IMR-90 (cell line): Measurements from ENCODE around the gene SDK1. TPM values are rescaled to one million over a fixed set of nuclear protein-coding genes. Genes with fewer than 3 reads are reported as not detected.

Experiments used
- ATAC-seq: fragments of 200-7000 bp; cut with Tn5 transposase; 2 replicates; pipeline ENCODE4 v1.9.1; 2020; ENCODE audit warnings: low read depth, mild to moderate bottlenecking, moderate library complexity
- BruUV-seq: library from RNA; stranded (reverse); fragments of 400-500 nt; replicated peaks from 2 replicates; lab custom pipeline; 2021; lab: Mats Ljungman, UMichigan
- CTCF ChIA-PET: fragments of 300-600 bp; formaldehyde crosslinking; extraction: SDS; loops from one replicate; lab custom pipeline; 2021; ENCODE audit warnings: antibody characterized with exemption; lab: Yijun Ruan, JAX
- POLR2A ChIA-PET: fragments of 300-600 bp; sonication (Branson Sonifier 250); formaldehyde crosslinking; loops from one replicate; lab custom pipeline; 2022; ENCODE audit warnings: antibody characterized with exemption; ENCODE audit not compliant: unreplicated experiment; lab: Charles Lee
- DNase-seq: peaks from one replicate; pipeline ENCODE4 v3.0.0; 2013
- H2AFZ ChIP-seq: replicated peaks from 2 replicates; pipeline ENCODE3; 2013; ENCODE audit warnings: low read length, mild to moderate bottlenecking; ENCODE audit not compliant: poor library complexity
- H2AK5ac ChIP-seq: 2 replicates; pipeline ENCODE4 v1.6.1; 2013; ENCODE audit warnings: low read depth, low read length, inconsistent platforms
- H2AK9ac ChIP-seq: replicated peaks from 2 replicates; pipeline ENCODE3; 2013; ENCODE audit warnings: mild to moderate bottlenecking, low read depth, low read length, moderate library complexity; ENCODE audit not compliant: poor library complexity
- H2BK120ac ChIP-seq: 2 replicates; pipeline ENCODE4 v1.6.1; 2013; ENCODE audit warnings: low read depth, low read length, inconsistent platforms
- H2BK15ac ChIP-seq: 3 replicates; pipeline ENCODE4 v1.6.1; 2013; ENCODE audit warnings: low read depth, low read length, inconsistent platforms
- H2BK20ac ChIP-seq: 2 replicates; pipeline ENCODE4 v1.6.1; 2013; ENCODE audit warnings: low read depth, mild to moderate bottlenecking, inconsistent platforms, low read length, moderate library complexity
- H2BK5ac ChIP-seq: 2 replicates; pipeline ENCODE4 v1.6.1; 2013; ENCODE audit warnings: mild to moderate bottlenecking, low read depth, low read length, inconsistent platforms; ENCODE audit not compliant: poor library complexity, severe bottlenecking
- H3K14ac ChIP-seq: replicated peaks from 2 replicates; pipeline ENCODE4 v1.6.1; 2013; ENCODE audit warnings: low read depth, low read length, inconsistent platforms
- H3K18ac ChIP-seq: 2 replicates; pipeline ENCODE4 v1.6.1; 2013; ENCODE audit warnings: low read depth, low read length, control low read depth
- H3K23ac ChIP-seq: 2 replicates; pipeline ENCODE4 v1.6.1; 2013; ENCODE audit warnings: low read depth, low read length, inconsistent platforms
- H3K27ac ChIP-seq: 2 replicates; pipeline ENCODE4 v1.5.1; 2013; ENCODE audit warnings: mild to moderate bottlenecking, control low read depth, low read length; ENCODE audit not compliant: insufficient read depth
- H3K27me3 ChIP-seq: 2 replicates; pipeline ENCODE4 v1.6.1; 2013; ENCODE audit warnings: low read length; ENCODE audit not compliant: control insufficient read depth, insufficient read depth
- H3K36me3 ChIP-seq: 2 replicates; pipeline ENCODE4 v1.6.1; 2013; ENCODE audit warnings: low read length, mixed read lengths; ENCODE audit not compliant: control insufficient read depth, insufficient read depth
- H3K4ac ChIP-seq: 2 replicates; pipeline ENCODE4 v1.6.1; 2013; ENCODE audit warnings: low read depth, low read length, inconsistent platforms
- H3K4me1 ChIP-seq: 2 replicates; pipeline ENCODE4 v1.6.1; 2013; ENCODE audit warnings: low read length, mixed read lengths; ENCODE audit not compliant: control insufficient read depth, insufficient read depth
- H3K4me2 ChIP-seq: 2 replicates; pipeline ENCODE4 v1.6.1; 2013; ENCODE audit warnings: low read depth, mild to moderate bottlenecking, control low read depth, low read length, moderate library complexity
- H3K4me3 ChIP-seq: 2 replicates; pipeline ENCODE4 v1.5.1; 2013; ENCODE audit warnings: low read depth, mild to moderate bottlenecking, control low read depth, low read length, moderate library complexity; ENCODE audit not compliant: insufficient read depth
- H3K56ac ChIP-seq: 2 replicates; pipeline ENCODE4 v1.6.1; 2013; ENCODE audit warnings: low read length, inconsistent platforms; ENCODE audit not compliant: insufficient read depth; ENCODE audit errors: extremely low read depth
- H3K79me1 ChIP-seq, 2 experiments: 2 replicates each; pipeline ENCODE4 v1.6.1; 2013; ENCODE audit warnings: low read length in 2 of 2, inconsistent platforms in 1 of 2, low read depth in 1 of 2
- H3K9ac ChIP-seq: 2 replicates; pipeline ENCODE4 v1.6.1; 2013; ENCODE audit warnings: low read depth, low read length, control low read depth
- H3K9me1 ChIP-seq: 2 replicates; pipeline ENCODE4 v1.6.1; 2013; ENCODE audit warnings: low read length, inconsistent platforms; ENCODE audit not compliant: insufficient read depth
- H3K9me3 ChIP-seq: 2 replicates; pipeline ENCODE4 v1.6.1; 2013; ENCODE audit warnings: low read length; ENCODE audit not compliant: control insufficient read depth, insufficient read depth
- H4K20me1 ChIP-seq: 2 replicates; pipeline ENCODE4 v1.6.1; 2013; ENCODE audit warnings: low read length, inconsistent platforms; ENCODE audit not compliant: insufficient read depth
- H4K5ac ChIP-seq: 2 replicates; pipeline ENCODE4 v1.6.1; 2013; ENCODE audit warnings: mild to moderate bottlenecking, low read depth, low read length, control low read depth
- H4K8ac ChIP-seq, 2 experiments: 2 replicates each; pipeline ENCODE4 v1.6.1; 2013; ENCODE audit warnings: low read depth in 2 of 2, low read length in 2 of 2, control low read depth in 1 of 2, inconsistent platforms in 1 of 2
- H4K91ac ChIP-seq: 2 replicates; pipeline ENCODE4 v1.6.1; 2013; ENCODE audit warnings: low read depth, low read length, inconsistent platforms; ENCODE audit not compliant: insufficient read depth
- BHLHE40 ChIP-seq: fragments of 150-350 bp; IDR thresholded peaks from 2 replicates; pipeline ENCODE4 v1.6.1; 2016; ENCODE audit warnings: mild to moderate bottlenecking, low read depth, low read length
- CHD1 ChIP-seq: IDR thresholded peaks from 2 replicates; pipeline ENCODE4 v1.6.1; 2012; ENCODE audit warnings: low read depth, low read length, improper control_type of control experiment
- FOS ChIP-seq: fragments of 150-350 bp; IDR thresholded peaks from 2 replicates; pipeline ENCODE4 v1.6.1; 2016; ENCODE audit warnings: low read depth, low read length
- MAFK ChIP-seq: IDR thresholded peaks from 2 replicates; pipeline ENCODE4 v1.6.1; 2012; ENCODE audit warnings: low read depth, low read length, improper control_type of control experiment
- MAZ ChIP-seq: IDR thresholded peaks from 2 replicates; pipeline ENCODE4 v1.6.1; 2012; ENCODE audit warnings: low read depth, mild to moderate bottlenecking, low read length, improper control_type of control experiment, moderate library complexity, borderline replicate concordance
- MXI1 ChIP-seq: IDR thresholded peaks from 2 replicates; pipeline ENCODE4 v1.6.1; 2012; ENCODE audit warnings: low read depth, mild to moderate bottlenecking, low read length, moderate library complexity, borderline replicate concordance
- RAD21 ChIP-seq: IDR thresholded peaks from 2 replicates; pipeline ENCODE4 v1.6.1; 2012; ENCODE audit warnings: low read length, improper control_type of control experiment
- RCOR1 ChIP-seq: IDR thresholded peaks from 2 replicates; pipeline ENCODE4 v1.6.1; 2012; ENCODE audit warnings: mild to moderate bottlenecking, low read length, improper control_type of control experiment; ENCODE audit not compliant: insufficient replicate concordance
- RFX5 ChIP-seq: IDR thresholded peaks from 2 replicates; pipeline ENCODE4 v1.8.0; 2012; ENCODE audit warnings: low read depth, mild to moderate bottlenecking, low read length, moderate library complexity
- SMC3 ChIP-seq: fragments of 150-350 bp; IDR thresholded peaks from 2 replicates; pipeline ENCODE4 v1.6.1; 2016; ENCODE audit warnings: low read depth, mild to moderate bottlenecking, antibody characterized with exemption, low read length, moderate library complexity
- USF2 ChIP-seq: fragments of 150-350 bp; IDR thresholded peaks from 2 replicates; pipeline ENCODE4 v1.6.1; 2017; ENCODE audit warnings: mild to moderate bottlenecking, antibody characterized with exemption, low read length, low read depth
- WGBS, 2 experiments: methylation state at CpG; one replicate each; pipeline versions ENCODE4 v1.1.5 to v1.1.7; 2013; ENCODE audit warnings: missing lambda C conversion rate in 2 of 2; ENCODE audit not compliant: insufficient read length in 1 of 2; ENCODE audit errors: extremely low coverage in 2 of 2; 5-methylcytosine and 5-hydroxymethylcytosine counted together
- dilution Hi-C: fragments of 300-500 bp; cut with HindIII; formaldehyde crosslinking; loops from one replicate; pipeline ENCODE4 v1.14.3; 2018; ENCODE audit warnings: low sequenced_read_pairs; ENCODE audit not compliant: unreplicated experiment
- in situ Hi-C: fragments of 300-500 bp; cut with MboI; formaldehyde crosslinking; loops from 3 replicates; pipeline ENCODE4 v1.14.3; 2019; ENCODE audit warnings: low sequenced_read_pairs, inconsistent platforms, mixed read lengths
- intact Hi-C: fragments of 100-400 bp; cut with micrococcal nuclease; formaldehyde crosslinking; loops from 2 replicates; pipeline ENCODE4 v1.10.0; 2022
- polyA plus RNA-seq, 3 experiments: library from polyadenylated mRNA; depleted of rRNA; stranded (reverse); fragments of >200 nt; gene quantifications; 2 replicates each; pipeline ENCODE4 v1.2.3, GENCODE V29; 2012; ENCODE audit warnings: low replicate concordance in 1 of 3
- total RNA-seq: library from RNA; depleted of rRNA; stranded (reverse); fragments of >200 nt; gene quantifications from 2 replicates; pipeline ENCODE4 v1.2.3, GENCODE V29; 2012
- TF ChIP-seq, protein P1 (sequence below): fragments of 150-350 bp; IDR thresholded peaks from 2 replicates; pipeline ENCODE4 v1.6.1; 2016; ENCODE audit warnings: low read depth, mild to moderate bottlenecking, low read length, moderate library complexity, borderline replicate concordance

The SDK1 gene
- total and polyA plus RNA-seq, 2 of the 4 experiments (the other 2 are of a cell fraction), result 1.5 to 1.6 TPM

DNA sequence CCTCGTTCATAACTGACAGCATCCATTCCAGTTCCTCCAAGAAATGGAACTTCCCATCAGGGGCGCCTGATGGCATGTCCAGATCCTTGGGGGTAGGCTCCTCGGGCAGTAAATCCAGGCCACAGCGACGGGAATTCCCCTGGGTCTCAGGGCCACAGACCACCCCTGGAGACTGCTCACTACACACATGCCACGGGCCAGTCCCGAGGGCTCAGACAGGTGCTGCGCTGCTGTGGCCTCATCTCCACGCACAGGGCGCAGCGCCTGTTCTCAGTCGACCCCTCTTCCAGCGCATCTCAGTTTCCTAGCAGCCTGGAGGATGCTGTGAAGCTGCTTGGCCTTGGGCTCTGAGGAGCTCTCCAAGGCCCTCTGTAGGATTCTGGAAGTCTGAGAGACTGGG is 907.5 kb downstream of the SDK1 start:
- ChIA-PET POLR2A (no interaction called here), CTCF (no interaction called here)
- no peak overlapping the region for H4K8ac ChIP-seq
- H3K9ac ChIP-seq, result no peak overlapping the region
- H2AK9ac ChIP-seq, result no peak overlapping the region
- BruUV-seq, result no TSS peak
- no peak overlapping the region for H3K56ac ChIP-seq
- intact Hi-C loops (no loop called here), in situ Hi-C loops (no loop called here), dilution Hi-C loops (no loop called here)
- no peak overlapping the region for H3K27ac ChIP-seq
- no peak overlapping the region for H3K23ac ChIP-seq
- no peaks in the 10 kb centered on the region for H4K20me1 ChIP-seq
- no peak overlapping the region for H3K4me2 ChIP-seq
- TF ChIP-seq FOS, result no peak
- TF ChIP-seq RFX5, result no peak
- no peak for TF ChIP-seq BHLHE40
- TF ChIP-seq, protein P1, sequence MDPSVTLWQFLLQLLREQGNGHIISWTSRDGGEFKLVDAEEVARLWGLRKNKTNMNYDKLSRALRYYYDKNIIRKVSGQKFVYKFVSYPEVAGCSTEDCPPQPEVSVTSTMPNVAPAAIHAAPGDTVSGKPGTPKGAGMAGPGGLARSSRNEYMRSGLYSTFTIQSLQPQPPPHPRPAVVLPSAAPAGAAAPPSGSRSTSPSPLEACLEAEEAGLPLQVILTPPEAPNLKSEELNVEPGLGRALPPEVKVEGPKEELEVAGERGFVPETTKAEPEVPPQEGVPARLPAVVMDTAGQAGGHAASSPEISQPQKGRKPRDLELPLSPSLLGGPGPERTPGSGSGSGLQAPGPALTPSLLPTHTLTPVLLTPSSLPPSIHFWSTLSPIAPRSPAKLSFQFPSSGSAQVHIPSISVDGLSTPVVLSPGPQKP, result no peak
- no peak for TF ChIP-seq CHD1
- TF ChIP-seq SMC3, result no peak
- TF ChIP-seq MXI1, result no peak
- no peak for TF ChIP-seq MAFK
- TF ChIP-seq MAZ, result no peak
- TF ChIP-seq RAD21, result no peak
- no peak for TF ChIP-seq USF2
- TF ChIP-seq RCOR1, result no peak
- H2BK15ac ChIP-seq, result no peak overlapping the region
- H2AFZ ChIP-seq, result no peak overlapping the region
- no peak for DNase-seq
- no peak overlapping the region for H2BK20ac ChIP-seq
- no peaks in the 10 kb centered on the region for H3K9me1 ChIP-seq
- H3K36me3 ChIP-seq, result no peaks in the 10 kb centered on the region
- no peak overlapping the region for H4K5ac ChIP-seq
- H3K4me3 ChIP-seq, result no peak overlapping the region
- 72% methylated on average over 5 of the region's 13 CpGs; no CpG with 5 or more reads in 1 of the 2 experiments for WGBS, 2 experiments
- no peak overlapping the region for H3K18ac ChIP-seq
- no peak overlapping the region for H3K14ac ChIP-seq
- H2BK120ac ChIP-seq, result no peak overlapping the region
- no peaks in the 10 kb centered on the region for H3K79me1 ChIP-seq
- no peaks in the 10 kb centered on the region for H3K27me3 ChIP-seq
- no peak overlapping the region for H2AK5ac ChIP-seq
- no peak overlapping the region for H4K91ac ChIP-seq
- no peak for ATAC-seq
- H3K9me3 ChIP-seq, result peaks cover 27% of the 10 kb centered on the region
- no peak overlapping the region for H2BK5ac ChIP-seq
- H3K4me1 ChIP-seq, result no peaks in the 10 kb centered on the region
- H3K4ac ChIP-seq, result no peak overlapping the region
